H9 (cell line): ENCODE data around the gene AMMECR1. TPM values are rescaled to one million over a fixed set of nuclear protein-coding genes. Genes with fewer than 3 reads are reported as not detected.

Experiments
- DNase-seq: peaks from one replicate; pipeline ENCODE4 v3.0.0-alpha.2; 2017
- H2AFZ ChIP-seq: one replicate; pipeline ENCODE4 v1.6.1; 2013; ENCODE audit warnings: mild to moderate bottlenecking, low read length, control low read depth, moderate library complexity
- H2AK5ac ChIP-seq: 2 replicates; pipeline ENCODE4 v1.6.1; 2013; ENCODE audit warnings: low read length, control low read depth, mixed read lengths; ENCODE audit not compliant: insufficient read length
- H2BK120ac ChIP-seq: one replicate; pipeline ENCODE4 v1.6.1; 2013; ENCODE audit warnings: low read depth, mild to moderate bottlenecking, low read length, control low read depth, inconsistent platforms; ENCODE audit not compliant: poor library complexity, severe bottlenecking
- H2BK12ac ChIP-seq: 2 replicates; pipeline ENCODE4 v1.6.1; 2013; ENCODE audit warnings: low read length, control low read depth, mixed read lengths, low read depth; ENCODE audit not compliant: insufficient read length
- H2BK15ac ChIP-seq: 2 replicates; pipeline ENCODE4 v1.6.1; 2013; ENCODE audit warnings: low read depth, low read length, control low read depth
- H2BK20ac ChIP-seq: one replicate; pipeline ENCODE4 v1.6.1; 2013; ENCODE audit warnings: low read depth, mild to moderate bottlenecking, low read length, control low read depth, inconsistent platforms; ENCODE audit not compliant: poor library complexity, severe bottlenecking
- H2BK5ac ChIP-seq: 2 replicates; pipeline ENCODE4 v1.6.1; 2013; ENCODE audit warnings: low read length, control low read depth, mixed read lengths; ENCODE audit not compliant: insufficient read length
- H3K14ac ChIP-seq: 2 replicates; pipeline ENCODE4 v1.6.1; 2013; ENCODE audit warnings: low read length, control low read depth; ENCODE audit not compliant: insufficient read depth
- H3K18ac ChIP-seq: 2 replicates; pipeline ENCODE4 v1.6.1; 2013; ENCODE audit warnings: low read depth, mild to moderate bottlenecking, mixed read lengths, low read length, control low read depth; ENCODE audit not compliant: insufficient read length
- H3K23ac ChIP-seq: 2 replicates; pipeline ENCODE4 v1.6.1; 2013; ENCODE audit warnings: low read length, control low read depth, mixed read lengths, low read depth; ENCODE audit not compliant: insufficient read length
- H3K23me2 ChIP-seq: 2 replicates; pipeline ENCODE4 v1.6.1; 2013; ENCODE audit warnings: low read depth, mild to moderate bottlenecking, mixed read lengths, low read length, control low read depth; ENCODE audit not compliant: insufficient read length, poor library complexity, severe bottlenecking
- H3K27ac ChIP-seq: 2 replicates; pipeline ENCODE4 v1.5.1; 2013; ENCODE audit warnings: low read length, control low read depth, mixed read lengths, low read depth; ENCODE audit not compliant: insufficient read length
- H3K27me3 ChIP-seq: 2 replicates; pipeline ENCODE4 v1.6.1; 2013; ENCODE audit warnings: low read length, control low read depth, inconsistent platforms; ENCODE audit not compliant: insufficient read depth
- H3K4ac ChIP-seq: 2 replicates; pipeline ENCODE4 v1.6.1; 2013; ENCODE audit warnings: low read depth, mild to moderate bottlenecking, control low read depth, inconsistent platforms, low read length, moderate library complexity
- H3K4me1 ChIP-seq: 2 replicates; pipeline ENCODE4 v1.6.1; 2013; ENCODE audit warnings: low read length, control low read depth, inconsistent platforms; ENCODE audit not compliant: insufficient read depth
- H3K4me2 ChIP-seq: 2 replicates; pipeline ENCODE4 v1.6.1; 2013; ENCODE audit warnings: low read length, control low read depth, mixed read lengths; ENCODE audit not compliant: insufficient read length, insufficient read depth
- H3K56ac ChIP-seq: 2 replicates; pipeline ENCODE4 v1.6.1; 2013; ENCODE audit warnings: low read depth, mild to moderate bottlenecking, mixed read lengths, low read length, control low read depth; ENCODE audit not compliant: insufficient read length
- H3K79me1 ChIP-seq: 2 replicates; pipeline ENCODE4 v1.6.1; 2013; ENCODE audit warnings: low read depth, mild to moderate bottlenecking, moderate library complexity, low read length, control low read depth, inconsistent platforms; ENCODE audit not compliant: insufficient read depth, poor library complexity, severe bottlenecking
- H3K79me2 ChIP-seq: 2 replicates; pipeline ENCODE4 v1.6.1; 2013; ENCODE audit warnings: low read length, control low read depth, inconsistent platforms; ENCODE audit not compliant: insufficient read depth
- H3K9ac ChIP-seq: 2 replicates; pipeline ENCODE4 v1.6.1; 2013; ENCODE audit warnings: low read length, control low read depth, mixed read lengths; ENCODE audit not compliant: insufficient read length; ENCODE audit errors: extremely low read depth
- H3K9me3 ChIP-seq: one replicate; pipeline ENCODE4 v1.6.1; 2013; ENCODE audit warnings: low read depth, low read length, inconsistent platforms; ENCODE audit not compliant: control insufficient read depth
- H3T11ph ChIP-seq: one replicate; pipeline ENCODE4 v1.6.1; 2013; ENCODE audit warnings: mild to moderate bottlenecking, low read length, control low read depth, inconsistent platforms
- H4K20me1 ChIP-seq: one replicate; pipeline ENCODE4 v1.6.1; 2013; ENCODE audit not compliant: control insufficient read depth, insufficient read length, insufficient read depth
- H4K5ac ChIP-seq: 2 replicates; pipeline ENCODE4 v1.6.1; 2013; ENCODE audit warnings: low read depth, mild to moderate bottlenecking, mixed read lengths, low read length, control low read depth; ENCODE audit not compliant: insufficient read length
- H4K8ac ChIP-seq: replicated peaks from 2 replicates; pipeline ENCODE4 v1.6.1; 2013; ENCODE audit warnings: low read length, control low read depth, mixed read lengths, low read depth; ENCODE audit not compliant: insufficient read length
- H4K91ac ChIP-seq: 2 replicates; pipeline ENCODE4 v1.6.1; 2013; ENCODE audit warnings: low read depth, mild to moderate bottlenecking, moderate library complexity, mixed read lengths, low read length, control low read depth; ENCODE audit not compliant: insufficient read length
- H3K27ac Mint-ChIP-seq, 3 experiments: 2 replicates in 2 of 3; 3 replicates in 1 of 3; pipeline ENCODE4 v1.8.0; 2020 to 2021; ENCODE audit warnings: mixed read lengths in 3 of 3, mild to moderate bottlenecking in 1 of 3, moderate library complexity in 1 of 3
- H3K27me3 Mint-ChIP-seq: 2 replicates; pipeline ENCODE4 v1.8.0; 2021; ENCODE audit warnings: low read depth, mild to moderate bottlenecking, moderate library complexity, mixed read lengths
- H3K36me3 Mint-ChIP-seq, 3 experiments: 2 replicates in 2 of 3; 3 replicates in 1 of 3; pipeline ENCODE4 v1.8.0; 2020 to 2021; ENCODE audit warnings: low read depth in 3 of 3, mixed read lengths in 3 of 3; ENCODE audit not compliant: insufficient read depth in 1 of 3
- H3K4me1 Mint-ChIP-seq, 2 experiments: 2 replicates each; pipeline ENCODE4 v1.8.0; 2020; ENCODE audit warnings: mixed read lengths in 2 of 2
- H3K4me3 Mint-ChIP-seq, 2 experiments: 2 replicates in 1 of 2; 3 replicates in 1 of 2; pipeline ENCODE4 v1.8.0; 2020 to 2021; ENCODE audit warnings: mild to moderate bottlenecking in 2 of 2, mixed read lengths in 2 of 2, moderate library complexity in 1 of 2
- H3K9me3 Mint-ChIP-seq, 2 experiments: 2 replicates in 1 of 2; 3 replicates in 1 of 2; pipeline ENCODE4 v1.8.0; 2020; ENCODE audit warnings: mild to moderate bottlenecking in 2 of 2, mixed read lengths in 2 of 2, moderate library complexity in 1 of 2
- WGBS: extraction: QIAGEN DNeasy Blood & Tissue Kit; methylation state at CpG from one replicate; pipeline ENCODE4 v1.1.7; 2013; ENCODE audit warnings: missing lambda C conversion rate, low lambda C conversion rate, mixed read lengths; ENCODE audit not compliant: insufficient read length; ENCODE audit errors: extremely low coverage; 5-methylcytosine and 5-hydroxymethylcytosine counted together
- total RNA-seq: library from RNA; stranded (reverse); gene quantifications from 2 replicates; pipeline ENCODE4 v1.2.1, GENCODE V29; 2021
- TF ChIP-seq, protein P1 (sequence below): fragments of 200-600 bp; sonication (generic); conservative IDR thresholded peaks from 3 replicates; pipeline ENCODE4 v1.8.0; 2021; ENCODE audit warnings: antibody characterized with exemption, mild to moderate bottlenecking

Gene AMMECR1
- total RNA-seq, 1 experiment from 2014 or later: 28.5 TPM

DNA sequence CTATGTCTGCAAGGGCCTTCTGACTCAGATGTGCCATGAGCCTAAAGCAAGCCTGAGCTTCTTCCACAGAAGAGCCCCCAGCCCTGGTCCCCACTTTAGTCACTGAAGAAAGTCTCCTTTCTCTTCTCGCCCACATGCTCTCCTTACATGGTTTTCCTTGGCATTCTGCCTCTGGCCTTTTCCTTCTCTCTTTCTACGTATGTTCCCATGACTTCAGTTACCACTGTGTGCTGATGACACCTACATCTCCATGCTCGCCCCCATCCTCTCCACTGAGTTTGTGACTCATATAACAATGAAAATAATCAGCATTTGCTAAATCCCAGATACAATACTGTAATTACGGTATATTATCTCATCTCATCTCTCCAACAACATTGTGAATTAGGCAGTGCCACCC, 149.3 kb downstream of the AMMECR1 start:
- no peaks in the 10 kb centered on the region for H3K27me3 ChIP-seq
- no peak overlapping the region for H3K4me2 ChIP-seq
- H3K4ac ChIP-seq: no peak overlapping the region
- H4K5ac ChIP-seq: no peak overlapping the region
- H3K79me2 ChIP-seq: no peaks in the 10 kb centered on the region
- no peak overlapping the region for H3T11ph ChIP-seq
- Mint-ChIP-seq H3K27me3 (no peaks in the 10 kb centered on the region), H3K27ac (no peak overlapping the region; a peak in 1 of 7 replicates), H3K9me3 (no peaks in the 10 kb centered on the region), H3K4me1 (peaks cover 5 to 6% of the 10 kb centered on the region in 2 experiments; a peak in 3 of 4 replicates), H3K36me3 (peaks cover 0 to 10% (median 7%) of the 10 kb centered on the region in 3 experiments; a peak in 4 of 7 replicates), H3K4me3 (no peak overlapping the region; a peak in 1 of 5 replicates)
- H4K20me1 ChIP-seq: no peaks in the 10 kb centered on the region
- H3K9me3 ChIP-seq: no peaks in the 10 kb centered on the region
- no peak overlapping the region for H2BK5ac ChIP-seq
- H3K4me1 ChIP-seq: no peaks in the 10 kb centered on the region
- TF ChIP-seq, protein P1, sequence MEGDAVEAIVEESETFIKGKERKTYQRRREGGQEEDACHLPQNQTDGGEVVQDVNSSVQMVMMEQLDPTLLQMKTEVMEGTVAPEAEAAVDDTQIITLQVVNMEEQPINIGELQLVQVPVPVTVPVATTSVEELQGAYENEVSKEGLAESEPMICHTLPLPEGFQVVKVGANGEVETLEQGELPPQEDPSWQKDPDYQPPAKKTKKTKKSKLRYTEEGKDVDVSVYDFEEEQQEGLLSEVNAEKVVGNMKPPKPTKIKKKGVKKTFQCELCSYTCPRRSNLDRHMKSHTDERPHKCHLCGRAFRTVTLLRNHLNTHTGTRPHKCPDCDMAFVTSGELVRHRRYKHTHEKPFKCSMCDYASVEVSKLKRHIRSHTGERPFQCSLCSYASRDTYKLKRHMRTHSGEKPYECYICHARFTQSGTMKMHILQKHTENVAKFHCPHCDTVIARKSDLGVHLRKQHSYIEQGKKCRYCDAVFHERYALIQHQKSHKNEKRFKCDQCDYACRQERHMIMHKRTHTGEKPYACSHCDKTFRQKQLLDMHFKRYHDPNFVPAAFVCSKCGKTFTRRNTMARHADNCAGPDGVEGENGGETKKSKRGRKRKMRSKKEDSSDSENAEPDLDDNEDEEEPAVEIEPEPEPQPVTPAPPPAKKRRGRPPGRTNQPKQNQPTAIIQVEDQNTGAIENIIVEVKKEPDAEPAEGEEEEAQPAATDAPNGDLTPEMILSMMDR: no peak
- no peak overlapping the region for H3K27ac ChIP-seq
- H3K23ac ChIP-seq: no peak overlapping the region
- no peak overlapping the region for H3K9ac ChIP-seq
- H2AK5ac ChIP-seq: no peak overlapping the region
- H2BK120ac ChIP-seq: no peak overlapping the region
- H3K23me2 ChIP-seq: no peaks in the 10 kb centered on the region
- no peak overlapping the region for H4K8ac ChIP-seq
- no peak overlapping the region for H4K91ac ChIP-seq
- H2BK12ac ChIP-seq: no peak overlapping the region
- H2AFZ ChIP-seq: no peak overlapping the region
- H3K14ac ChIP-seq: no peak overlapping the region
- WGBS: no CpG with 5 or more reads among the region's 4 CpGs
- H2BK20ac ChIP-seq: no peak overlapping the region
- H2BK15ac ChIP-seq: no peak overlapping the region
- H3K79me1 ChIP-seq: no peaks in the 10 kb centered on the region
- no peak for DNase-seq
- H3K56ac ChIP-seq: no peak overlapping the region
- H3K18ac ChIP-seq: no peak overlapping the region
